ENCODE measurements around the gene ZNF880.

- TF ChIP-seq RAD21 (conservative IDR thresholded peaks at IDR 0.05 in 1 of 2, IDR thresholded peaks at IDR 0.05 in 1 of 2) (no peak), CTCF (IDR thresholded peaks at IDR 0.05) (no peak), EP300 (IDR thresholded peaks at IDR 0.05) (no peak), EHMT2 (IDR thresholded peaks at IDR 0.05; ENCODE audit: low read depth) (no peak)
These were observed at the start of gene ZNF880 for GRCh38 chr19:52369559-52370340.

Measured in A549 (cell line).